Activated CD4-positive, alpha-beta memory T cell treated with anti-CD3 and anti-CD28 coated beads for 36 hours (primary cell): ENCODE data around the gene RNF223. TPM values are rescaled to one million over a fixed set of nuclear protein-coding genes. Genes with fewer than 3 reads are reported as not detected.

Source experiments
- CTCF ChIA-PET: fragments of 350-600 bp; sonication (Branson Sonifier 250); formaldehyde crosslinking; loops from one replicate; lab custom pipeline; 2021; ENCODE audit warnings: antibody characterized with exemption, inconsistent platforms; lab: Charles Lee
- POLR2A ChIA-PET: fragments of 350-600 bp; sonication (Branson Sonifier 250); formaldehyde crosslinking; loops from one replicate; lab custom pipeline; 2021; ENCODE audit warnings: antibody characterized with exemption; lab: Charles Lee
- DNase-seq: peaks from one replicate; pipeline ENCODE4 v3.0.0-alpha.2; 2020
- H3K27ac Mint-ChIP-seq: one replicate; pipeline ENCODE4 v1.8.0; 2021; ENCODE audit warnings: mixed read lengths
- H3K27me3 Mint-ChIP-seq: one replicate; pipeline ENCODE4 v1.8.0; 2021; ENCODE audit warnings: mixed read lengths
- H3K36me3 Mint-ChIP-seq: one replicate; pipeline ENCODE4 v1.8.0; 2021; ENCODE audit warnings: mixed read lengths
- H3K4me1 Mint-ChIP-seq: one replicate; pipeline ENCODE4 v1.8.0; 2021; ENCODE audit warnings: low read depth, mixed read lengths
- H3K4me3 Mint-ChIP-seq: one replicate; pipeline ENCODE4 v1.8.0; 2021; ENCODE audit warnings: mild to moderate bottlenecking, mixed read lengths
- H3K9me3 Mint-ChIP-seq: one replicate; pipeline ENCODE4 v1.8.0; 2021; ENCODE audit warnings: mixed read lengths
- intact Hi-C: fragments of 100-400 bp; cut with micrococcal nuclease; formaldehyde crosslinking; loops from one replicate; pipeline ENCODE4 v1.15.1; 2023
- total RNA-seq, 2 experiments: library from RNA; stranded (reverse); gene quantifications; one replicate each; pipeline ENCODE4 v1.2.3, GENCODE V29; 2021

The RNF223 gene
- not detected for total RNA-seq

DNA sequence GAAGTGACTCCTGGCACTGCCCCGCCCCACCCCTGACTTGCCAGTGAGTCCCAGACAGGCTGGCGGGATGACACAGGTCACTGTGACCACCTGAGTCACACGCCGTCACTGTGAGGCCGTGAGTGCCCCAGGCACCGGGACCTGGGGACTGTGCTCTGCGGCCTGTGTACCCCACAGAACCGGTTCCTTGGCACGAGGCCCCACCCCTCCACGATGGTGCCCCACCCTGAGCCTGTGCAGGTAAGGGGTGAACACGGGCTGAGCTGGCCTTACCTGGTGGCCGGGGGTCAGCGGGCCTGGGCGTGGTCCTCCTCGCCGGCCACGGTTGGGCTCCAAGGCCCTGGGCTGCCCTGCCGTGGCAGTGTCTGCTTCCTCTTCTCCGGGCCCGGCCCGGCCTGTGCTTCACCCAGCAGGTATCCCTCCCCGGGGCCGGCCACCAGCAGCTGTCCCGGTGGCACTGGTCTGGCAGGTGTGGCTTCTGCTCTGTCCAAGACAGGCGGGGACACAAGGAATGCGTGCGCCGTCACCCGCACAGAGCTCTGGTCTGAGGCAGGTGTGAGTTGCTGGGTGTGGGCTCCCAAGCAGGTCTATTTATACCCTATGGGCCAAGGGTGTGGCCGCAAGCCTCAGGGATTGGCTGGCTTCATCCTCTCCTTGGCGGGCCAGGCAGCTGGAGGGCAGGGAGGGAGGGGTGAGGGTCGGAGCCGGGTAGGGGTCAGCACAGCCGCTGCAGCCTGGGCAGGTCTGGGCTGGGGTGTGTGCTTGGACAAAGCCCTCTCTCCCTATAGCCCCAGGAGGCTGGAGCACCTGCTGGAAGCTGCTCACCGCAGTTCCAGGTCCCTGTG, at the start of gene RNF223:
Gene RNF223, minus strand, starts transcription at position 564 of the 845 bp plus-strand sequence. CDS start 1,740 bp downstream, outside the sequence.
- no peak within 1 kb of the TSS for H3K27ac Mint-ChIP-seq
- H3K4me1 Mint-ChIP-seq, result peaks cover 1% of the 10 kb centered on the region
- H3K27me3 Mint-ChIP-seq, result peaks cover 11% of the 10 kb centered on the region
- ChIA-PET POLR2A (no interaction called here), CTCF (no interaction called here)
- intact Hi-C loops, result no loop called here
- DNase-seq, result no peak
- no peak within 1 kb of the TSS for H3K4me3 Mint-ChIP-seq
- H3K9me3 Mint-ChIP-seq, result no peaks in the 10 kb centered on the region
- no peaks in the 10 kb centered on the region for H3K36me3 Mint-ChIP-seq

DNA sequence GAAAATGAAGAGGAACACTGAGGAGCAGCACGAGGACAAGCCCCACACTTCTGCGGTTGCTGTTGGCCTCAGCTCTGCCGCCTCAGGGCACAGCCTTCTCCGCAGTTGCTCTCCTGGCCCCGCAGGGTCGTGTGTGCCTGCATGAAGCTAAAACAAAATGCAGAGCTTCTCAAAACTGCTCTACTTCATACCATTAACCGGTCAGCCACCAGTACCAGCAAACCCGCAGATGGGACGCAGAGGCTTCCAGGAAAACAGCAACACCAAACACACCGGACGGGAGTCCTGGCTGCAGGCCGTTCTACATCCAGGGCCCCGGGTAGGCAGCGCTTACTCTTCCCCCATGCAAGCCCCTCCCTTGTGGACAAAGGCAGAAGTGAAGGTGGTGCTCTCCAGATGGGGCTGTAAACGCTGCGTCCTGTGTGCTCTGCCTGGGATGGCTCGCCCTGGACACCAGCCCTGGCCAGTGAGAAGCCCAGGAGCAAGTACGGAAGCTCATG, 48.9 kb upstream of the RNF223 start:
- ChIA-PET CTCF (interaction anchor here (0.6 to 3.4 kb wide), 47 partner anchors 8 to 318 kb away, joined by 3 to 74 read pairs (median 6); partner anchors contain the start of genes B3GALT6, C1QTNF12, CCNL2 and SDF4), POLR2A (interaction anchor here (0.6 to 1.5 kb wide), 6 partner anchors 90 to 202 kb away, joined by 3 read pairs; no protein-coding TSS in a partner anchor)
- intact Hi-C loops, result loop anchor here (2.0 kb wide), 1 partner anchor 168 kb away; no protein-coding TSS in a partner anchor
- Mint-ChIP-seq H3K9me3 (peaks cover 3% of the 10 kb centered on the region), H3K27me3 (peaks cover 7% of the 10 kb centered on the region), H3K27ac (no peak overlapping the region), H3K4me1 (peaks cover 3% of the 10 kb centered on the region), H3K36me3 (no peaks in the 10 kb centered on the region), H3K4me3 (no peak overlapping the region)
- DNase-seq, result no peak

DNA sequence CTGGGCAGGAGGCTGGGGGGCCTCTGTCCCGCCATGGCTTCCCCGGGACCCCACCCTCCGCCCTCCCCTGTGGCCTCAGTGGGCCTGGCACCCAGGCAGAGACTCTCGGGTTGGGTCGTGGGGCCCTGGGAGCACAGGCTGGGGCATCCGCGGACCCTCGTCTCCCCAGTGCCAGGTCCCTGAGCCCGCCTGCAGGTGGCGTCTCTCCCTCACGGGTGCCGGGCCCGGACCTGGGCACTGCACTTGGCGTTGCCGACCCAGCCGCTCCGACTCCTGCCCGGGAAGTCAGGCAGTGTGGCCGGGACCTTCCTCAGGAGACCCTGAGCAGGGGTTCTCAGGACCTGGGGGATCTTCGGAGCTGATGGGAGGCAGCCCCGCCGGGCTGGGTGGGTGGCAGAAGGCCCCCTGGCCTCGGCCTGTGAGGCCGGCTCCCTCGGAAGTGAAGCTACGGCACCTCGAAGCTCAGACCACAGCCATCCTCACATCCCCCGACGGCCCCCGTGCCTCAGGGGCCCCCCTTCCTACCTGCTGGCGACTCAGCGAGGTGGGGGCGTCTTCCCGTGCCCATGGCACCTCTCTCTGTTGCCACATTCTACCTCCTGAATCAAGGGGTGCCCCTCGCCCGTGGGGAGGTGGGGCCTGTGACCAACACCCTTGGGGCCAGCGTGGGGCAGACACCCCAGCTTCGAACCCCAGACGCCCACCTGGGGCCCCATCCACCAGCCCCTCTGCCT, 48.1 kb upstream of the RNF223 start:
- Mint-ChIP-seq H3K4me1 (peaks cover 6% of the 10 kb centered on the region), H3K36me3 (no peaks in the 10 kb centered on the region), H3K27me3 (peaks cover 7% of the 10 kb centered on the region), H3K9me3 (peaks cover 3% of the 10 kb centered on the region), H3K4me3 (no peak overlapping the region), H3K27ac (no peak overlapping the region)
- CTCF ChIA-PET, result interaction anchor here (0.6 to 3.4 kb wide), 57 partner anchors 8 to 318 kb away, joined by 3 to 74 read pairs (median 5); partner anchors contain the start of genes B3GALT6, C1QTNF12, CCNL2 and ISG15
- intact Hi-C loops, result loop anchor here (2.0 kb wide), 1 partner anchor 169 kb away; no protein-coding TSS in a partner anchor
- peak; percentile 89 for DNase-seq
- POLR2A ChIA-PET, result interaction anchor here (0.6 to 1.5 kb wide), 7 partner anchors 76 to 128 kb away, joined by 3 read pairs; no protein-coding TSS in a partner anchor

DNA sequence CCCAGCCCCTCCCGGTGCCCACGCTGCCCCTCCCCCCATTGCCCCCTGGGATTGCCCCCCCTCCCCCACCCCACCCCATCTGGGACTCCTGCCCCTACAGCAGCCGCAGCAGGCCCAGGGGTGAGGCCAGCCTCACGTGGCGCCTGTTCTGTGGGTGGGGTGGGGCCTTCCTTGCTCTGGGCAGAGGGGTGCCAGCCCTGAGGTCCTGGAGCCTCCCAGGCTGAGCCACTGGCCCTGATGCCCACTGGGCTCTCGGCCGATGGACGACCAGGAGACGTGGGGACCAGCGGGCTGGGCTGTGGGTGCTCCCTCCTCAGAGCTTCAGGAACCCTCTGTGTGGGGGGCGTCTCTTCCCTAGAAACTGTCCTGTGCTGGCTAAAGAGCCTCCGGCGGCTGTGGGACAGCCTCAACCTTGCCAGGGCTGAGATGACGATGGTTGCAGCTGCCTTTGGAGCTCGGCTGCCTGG, 47.5 kb upstream of the RNF223 start:
- Mint-ChIP-seq H3K4me3 (no peak overlapping the region), H3K4me1 (peaks cover 6% of the 10 kb centered on the region), H3K36me3 (no peaks in the 10 kb centered on the region), H3K9me3 (peaks cover 3% of the 10 kb centered on the region), H3K27me3 (peaks cover 7% of the 10 kb centered on the region), H3K27ac (no peak overlapping the region)
- intact Hi-C loops, result loop anchor here (2.0 kb wide), 1 partner anchor 169 kb away; no protein-coding TSS in a partner anchor
- POLR2A ChIA-PET, result interaction anchor here (0.6 to 1.5 kb wide), 4 partner anchors 77 to 110 kb away, joined by 3 read pairs; no protein-coding TSS in a partner anchor
- CTCF ChIA-PET, result interaction anchor here (0.6 to 3.4 kb wide), 36 partner anchors 9 to 277 kb away, joined by 3 to 74 read pairs (median 6); partner anchors contain the start of genes B3GALT6, C1QTNF12, CCNL2 and ISG15
- DNase-seq, result no peak

DNA sequence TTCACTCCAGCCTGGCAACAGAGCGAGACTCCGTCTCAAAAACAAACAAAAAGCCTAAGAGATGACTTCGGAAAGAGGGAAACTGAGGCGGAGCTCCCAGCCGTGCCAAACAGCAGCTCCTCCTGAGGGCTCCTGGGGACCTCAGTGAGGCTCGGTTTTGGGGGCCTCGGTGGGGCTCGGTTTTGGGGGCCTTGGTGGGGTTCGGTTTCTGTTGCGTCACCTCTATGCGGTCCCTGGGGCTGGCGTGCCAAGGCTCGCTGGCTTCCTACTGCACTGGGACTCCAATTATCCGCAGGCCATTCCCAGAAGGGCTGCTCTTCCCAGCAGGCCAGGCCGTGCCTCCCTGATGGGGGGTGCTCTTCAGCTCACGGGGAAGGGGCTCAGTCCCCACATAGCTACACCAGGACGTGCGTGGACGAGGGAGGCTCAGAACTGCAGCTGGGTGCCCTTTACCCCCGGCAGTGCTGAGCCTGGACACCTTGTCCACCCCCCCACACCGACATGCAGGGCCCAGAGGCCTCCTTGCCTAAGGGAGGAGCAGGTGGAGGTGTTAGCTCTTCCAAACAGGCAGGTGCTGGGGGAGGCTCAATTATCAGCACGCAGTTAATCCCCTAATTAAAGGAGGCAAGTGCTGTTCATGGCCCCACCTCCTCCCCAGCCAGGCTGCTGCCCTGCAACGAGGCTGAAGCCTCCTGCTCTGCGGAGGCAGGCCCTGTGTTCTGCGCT, 46.9 kb upstream of the RNF223 start:
- Mint-ChIP-seq H3K27ac (no peak overlapping the region), H3K4me1 (peaks cover 6% of the 10 kb centered on the region), H3K36me3 (no peaks in the 10 kb centered on the region), H3K9me3 (peaks cover 3% of the 10 kb centered on the region), H3K27me3 (peaks cover 7% of the 10 kb centered on the region), H3K4me3 (no peak overlapping the region)
- intact Hi-C loops, result no loop called here
- DNase-seq, result no peak
- ChIA-PET CTCF (interaction anchor here (0.7 to 3.4 kb wide), 28 partner anchors 10 to 253 kb away, joined by 3 to 74 read pairs (median 7); partner anchors contain the start of genes B3GALT6, ISG15 and SDF4), POLR2A (interaction anchor here (0.6 to 1.5 kb wide), 3 partner anchors 77 to 110 kb away, joined by 3 read pairs; no protein-coding TSS in a partner anchor)

DNA sequence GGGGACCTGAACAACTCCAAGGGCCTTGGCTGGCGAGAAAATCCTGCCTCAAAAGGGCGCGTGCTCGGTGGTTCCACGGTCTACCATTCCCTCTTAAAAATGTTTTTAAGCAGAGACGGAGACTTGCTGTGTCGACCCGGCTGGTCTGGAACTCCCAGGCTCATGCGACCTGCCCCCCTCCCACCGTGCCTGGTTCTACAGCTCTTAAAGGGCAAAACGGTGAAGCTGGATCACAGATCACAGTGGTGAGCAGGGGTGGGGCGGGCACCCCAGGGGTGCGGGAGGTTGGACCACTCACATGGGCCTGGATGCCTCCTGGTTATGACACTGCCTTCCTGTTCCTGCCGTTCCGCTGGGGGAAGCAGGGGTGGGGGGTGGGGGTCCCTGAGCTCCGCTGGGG, 46.0 kb upstream of the RNF223 start:
- H3K27me3 Mint-ChIP-seq, result peaks cover 7% of the 10 kb centered on the region
- no peak overlapping the region for H3K4me3 Mint-ChIP-seq
- peaks cover 3% of the 10 kb centered on the region for H3K9me3 Mint-ChIP-seq
- peaks cover 7% of the 10 kb centered on the region for H3K4me1 Mint-ChIP-seq
- no peak for DNase-seq
- ChIA-PET POLR2A (no interaction called here), CTCF (interaction anchor here (1.0 to 3.4 kb wide), 4 partner anchors 79 to 171 kb away, joined by 3 to 74 read pairs (median 8); no protein-coding TSS in a partner anchor)
- intact Hi-C loops, result no loop called here
- H3K27ac Mint-ChIP-seq, result no peak overlapping the region
- no peaks in the 10 kb centered on the region for H3K36me3 Mint-ChIP-seq

DNA sequence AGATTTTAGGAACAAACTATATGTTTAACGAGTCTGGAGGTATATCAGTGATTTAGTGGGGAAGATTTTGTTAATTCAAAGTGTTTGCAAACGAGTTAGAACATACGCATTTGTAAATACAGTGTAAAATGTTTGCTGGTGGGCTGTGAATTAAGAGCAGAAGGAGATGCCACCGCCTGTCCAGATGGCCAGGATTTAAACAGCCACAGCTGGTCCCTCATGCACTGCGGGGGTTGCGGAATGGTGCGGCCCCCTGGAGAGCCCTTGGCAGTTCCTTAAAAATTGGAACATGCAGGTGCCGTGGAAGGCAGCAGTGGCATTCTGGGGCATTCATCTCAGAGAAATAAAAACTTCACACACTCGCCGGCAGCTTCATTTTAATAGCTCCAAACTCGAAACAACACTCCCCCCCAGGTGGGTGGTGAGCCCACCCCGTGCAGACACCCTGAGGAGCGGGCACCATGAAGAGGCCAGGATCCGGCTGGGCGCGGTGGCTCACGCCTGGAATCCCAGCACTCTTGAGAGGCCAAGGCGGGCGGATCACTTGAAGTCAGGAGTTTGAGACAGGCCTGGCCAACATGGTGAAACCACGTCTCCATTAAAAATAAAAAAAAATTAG, 45.3 kb upstream of the RNF223 start:
- Mint-ChIP-seq H3K27ac (no peak overlapping the region), H3K9me3 (peaks cover 3% of the 10 kb centered on the region), H3K36me3 (peaks cover 3% of the 10 kb centered on the region), H3K4me1 (peaks cover 14% of the 10 kb centered on the region), H3K27me3 (peaks cover 7% of the 10 kb centered on the region), H3K4me3 (no peak overlapping the region)
- CTCF ChIA-PET, result interaction anchor here (1.0 to 3.3 kb wide), 2 partner anchors 131 to 173 kb away, joined by 3 to 13 read pairs; no protein-coding TSS in a partner anchor
- POLR2A ChIA-PET, result no interaction called here
- intact Hi-C loops, result loop anchor here (5.0 kb wide), 3 partner anchors 87 to 188 kb away; partner anchors contain the start of genes ACAP3 and PUSL1
- DNase-seq, result peak; percentile 6

DNA sequence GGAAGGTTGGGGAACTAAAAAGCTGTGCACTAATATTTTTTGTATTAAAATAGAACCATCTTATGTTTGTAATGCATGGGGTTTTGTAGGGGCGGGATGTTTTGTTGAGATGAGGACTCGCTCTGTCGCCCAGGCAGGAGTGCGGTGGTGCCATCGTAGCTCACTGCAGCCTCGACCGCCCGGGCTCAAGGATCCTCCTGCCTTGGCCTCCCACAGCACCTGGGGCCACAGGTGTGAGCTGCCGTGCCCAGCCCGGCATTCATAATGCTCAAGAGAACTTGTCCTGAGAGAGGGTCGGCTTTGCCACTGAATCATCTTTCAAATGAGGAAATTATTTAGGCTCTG, 44.7 kb upstream of the RNF223 start:
- ChIA-PET CTCF (interaction anchor here (3.3 kb wide), 1 partner anchor 173 kb away, joined by 13 read pairs; no protein-coding TSS in a partner anchor), POLR2A (no interaction called here)
- Mint-ChIP-seq H3K4me1 (peaks cover 14% of the 10 kb centered on the region), H3K27me3 (peaks cover 7% of the 10 kb centered on the region), H3K36me3 (peaks cover 7% of the 10 kb centered on the region), H3K4me3 (no peak overlapping the region), H3K27ac (no peak overlapping the region), H3K9me3 (peaks cover 3% of the 10 kb centered on the region)
- intact Hi-C loops, result loop anchor here (5.0 kb wide), 3 partner anchors 87 to 188 kb away; partner anchors contain the start of genes ACAP3 and PUSL1
- DNase-seq, result no peak

DNA sequence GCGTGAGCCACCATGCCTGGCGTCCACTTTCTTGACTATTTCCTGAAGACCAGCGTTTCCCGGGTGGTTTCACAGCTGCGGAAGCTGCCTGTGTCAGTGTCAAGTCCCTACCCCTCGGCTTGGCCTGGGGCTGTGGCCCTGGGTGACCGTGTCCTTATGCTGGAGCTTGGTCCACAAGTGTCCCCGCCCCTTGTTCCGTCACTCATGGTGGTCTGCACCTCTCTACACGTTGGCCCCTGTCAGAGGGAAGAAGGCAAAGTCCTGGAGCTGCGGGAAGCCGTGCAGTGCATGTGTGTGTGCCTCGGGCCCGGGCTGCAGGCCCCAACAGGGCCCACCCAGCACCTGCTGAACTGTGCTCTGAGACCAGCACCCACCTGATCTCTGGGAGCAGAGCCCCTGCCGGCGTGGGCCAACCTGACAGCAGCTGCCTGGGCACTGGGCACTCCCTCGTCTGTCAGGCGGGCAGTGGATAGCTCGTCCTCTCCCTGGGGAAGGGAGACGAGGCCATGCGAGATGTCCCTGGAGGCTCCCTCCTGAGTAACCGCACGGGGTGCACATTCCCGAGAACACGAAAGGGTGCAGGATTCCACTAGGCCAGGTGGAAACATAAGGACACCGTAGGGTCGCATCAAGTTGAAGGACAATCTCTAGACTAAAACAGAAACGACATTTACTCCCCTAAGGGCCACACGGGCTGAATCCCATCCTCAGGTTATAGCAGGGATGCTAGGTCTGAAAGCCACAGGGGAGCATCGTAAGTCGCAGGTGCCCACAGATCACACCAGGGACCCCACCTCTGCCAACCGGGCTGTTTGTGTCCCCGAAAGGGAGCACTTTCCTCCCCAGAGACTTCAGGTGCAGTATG, 44.1 kb upstream of the RNF223 start:
- Mint-ChIP-seq H3K27me3 (peaks cover 7% of the 10 kb centered on the region), H3K9me3 (peaks cover 5% of the 10 kb centered on the region), H3K27ac (no peak overlapping the region), H3K36me3 (peaks cover 12% of the 10 kb centered on the region), H3K4me1 (peaks cover 11% of the 10 kb centered on the region), H3K4me3 (no peak overlapping the region)
- ChIA-PET POLR2A (no interaction called here), CTCF (interaction anchor here (1.3 to 3.3 kb wide), 2 partner anchors 133 to 174 kb away, joined by 5 to 13 read pairs; no protein-coding TSS in a partner anchor)
- intact Hi-C loops, result loop anchor here (5.0 kb wide), 3 partner anchors 86 to 189 kb away; partner anchors contain the start of genes ACAP3 and PUSL1
- DNase-seq, result peak; percentile 9
